Prostate gland (tissue), 2 donors: ENCODE data around the gene TM9SF2.

Experiments
- CTCF ChIP-seq, 4 experiments: fragments of 200-600 bp in 2 of 4; fragments of 450-650 bp in 2 of 4; sonication (generic) in 2 of 4; IDR thresholded peaks; 1 replicate in 3 of 4; 2 replicates in 1 of 4; pipeline ENCODE4 v1.5.1; 2016 to 2019; ENCODE audit warnings: antibody characterized with exemption in 4 of 4, mild to moderate bottlenecking in 2 of 4, moderate library complexity in 2 of 4
- POLR2AphosphoS5 ChIP-seq: sonication (generic); formaldehyde crosslinking; IDR thresholded peaks from one replicate; pipeline ENCODE4 v1.6.1; 2017; ENCODE audit warnings: antibody characterized with exemption

- TF ChIP-seq CTCF (IDR thresholded peaks at IDR 0.05) (no peak), POLR2AphosphoS5 (no peak)
Measured at GRCh38 chr13:99516153-99516929, 15.1 kb downstream of the TM9SF2 start.
